ENCODE results near the gene HMMR. TPM values are rescaled to one million over a fixed set of nuclear protein-coding genes. Genes with fewer than 3 reads are reported as not detected.
"Not testable (repeated sequence)": the region's sequence is repeated elsewhere in the genome, so short reads cannot be mapped to it uniquely, and the experiment has no call there.

HMMR gene
- 10 to 100 TPM; 87.2 to 88.1 TPM for total RNA-seq

DNA sequence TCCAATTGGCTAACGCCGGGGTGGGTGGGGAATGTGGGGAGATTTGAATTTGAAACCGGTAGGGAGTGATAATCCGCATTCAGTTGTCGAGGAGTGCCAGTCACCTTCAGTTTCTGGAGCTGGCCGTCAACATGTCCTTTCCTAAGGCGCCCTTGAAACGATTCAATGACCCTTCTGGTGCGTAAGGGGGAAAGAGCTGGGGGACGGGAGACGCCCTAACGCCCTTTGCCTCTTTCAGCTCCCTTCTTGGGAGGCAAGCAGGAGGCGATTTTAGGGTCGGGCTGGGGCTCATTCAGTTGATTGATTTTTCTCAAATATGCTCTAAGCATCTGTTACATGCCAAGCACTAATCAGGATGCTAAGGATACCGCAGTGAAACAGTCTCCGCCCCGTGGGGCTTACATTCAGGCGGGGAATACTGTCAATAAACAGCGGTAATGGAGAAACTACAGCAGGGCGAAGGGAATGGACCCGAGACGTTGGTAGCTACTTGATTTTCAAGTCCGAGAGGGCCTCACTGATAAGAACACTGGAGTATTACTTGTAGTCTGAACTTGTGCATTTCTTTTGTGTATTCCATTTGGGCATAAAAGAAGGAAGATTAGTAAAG is at the start of gene HMMR:
Gene HMMR (plus strand): TSS at position 71 of the 610 bp plus-strand sequence. CDS start 61 bp downstream, at position 132.
- DNase-seq (no peak), ATAC-seq (replicated peaks in 1 of 2) (no peak)
- Mint-ChIP-seq H3K4me1 (ENCODE audit: low read depth) (peaks cover 46% of the 10 kb centered on the region), H3K27me3 (ENCODE audit: low read depth) (no peaks in the 10 kb centered on the region), H3K27ac (peak within 1 kb of the TSS; percentile 100), H3K36me3 (ENCODE audit: insufficient read depth in 2 of 2) (peaks cover 17 to 32% of the 10 kb centered on the region in 2 donors), H3K9me3 (no peaks in the 10 kb centered on the region), H3K4me3 (peak within 1 kb of the TSS; percentile 85 to 97)

GRCh38 chr5:163415673-163416072 is 44.8 kb upstream of the HMMR start:
- not testable (repeated sequence) for H3K36me3 Mint-ChIP-seq (ENCODE audit: insufficient read depth in 2 of 2); DNase-seq; H3K4me1 Mint-ChIP-seq (ENCODE audit: low read depth); H3K4me3 Mint-ChIP-seq; H3K9me3 Mint-ChIP-seq; ATAC-seq (replicated peaks in 1 of 2); H3K27ac Mint-ChIP-seq
- peaks cover 31% of the 10 kb centered on the region for H3K27me3 Mint-ChIP-seq (ENCODE audit: low read depth)

GRCh38 chr5:163424836-163425235 is 35.6 kb upstream of the HMMR start:
- H3K27ac Mint-ChIP-seq: no peak overlapping the region
- peaks cover 7% of the 10 kb centered on the region for H3K4me1 Mint-ChIP-seq (ENCODE audit: low read depth)
- no peaks in the 10 kb centered on the region for H3K27me3 Mint-ChIP-seq (ENCODE audit: low read depth)
- no peak for DNase-seq
- ATAC-seq (replicated peaks in 1 of 2): no peak
- no peak overlapping the region for H3K4me3 Mint-ChIP-seq
- no peaks in the 10 kb centered on the region for H3K9me3 Mint-ChIP-seq
- H3K36me3 Mint-ChIP-seq (ENCODE audit: insufficient read depth in 2 of 2): no peaks in the 10 kb centered on the region

- H3K27me3 Mint-ChIP-seq (ENCODE audit: low read depth); DNase-seq; ATAC-seq (replicated peaks in 1 of 2); H3K9me3 Mint-ChIP-seq; H3K36me3 Mint-ChIP-seq (ENCODE audit: insufficient read depth in 2 of 2); H3K4me1 Mint-ChIP-seq (ENCODE audit: low read depth): not testable (repeated sequence)
- Mint-ChIP-seq H3K27ac (peak overlapping the region; percentile 67), H3K4me3 (peak overlapping the region in 1 of 2 donors; percentile 8)
Measured at GRCh38 chr5:163426128-163426527, 34.3 kb upstream of the HMMR start.

GRCh38 chr5:163432544-163432943 is 27.9 kb upstream of the HMMR start:
- H3K36me3 Mint-ChIP-seq (ENCODE audit: insufficient read depth in 2 of 2): no peaks in the 10 kb centered on the region
- H3K4me1 Mint-ChIP-seq (ENCODE audit: low read depth): peaks cover 17% of the 10 kb centered on the region
- H3K4me3 Mint-ChIP-seq: no peak overlapping the region
- DNase-seq (no peak), ATAC-seq (replicated peaks in 1 of 2) (no peak)
- no peak overlapping the region for H3K27ac Mint-ChIP-seq
- no peaks in the 10 kb centered on the region for H3K9me3 Mint-ChIP-seq
- no peaks in the 10 kb centered on the region for H3K27me3 Mint-ChIP-seq (ENCODE audit: low read depth)

- H3K36me3 Mint-ChIP-seq (ENCODE audit: insufficient read depth in 2 of 2): peaks cover 1 to 2% of the 10 kb centered on the region in 2 donors
- peak overlapping the region in 1 of 2 donors; percentile 19 for H3K4me3 Mint-ChIP-seq
- H3K27me3 Mint-ChIP-seq (ENCODE audit: low read depth): no peaks in the 10 kb centered on the region
- no peak for DNase-seq
- no peak for ATAC-seq (replicated peaks in 1 of 2)
- H3K4me1 Mint-ChIP-seq (ENCODE audit: low read depth): peaks cover 19% of the 10 kb centered on the region
- no peak overlapping the region for H3K27ac Mint-ChIP-seq
- no peaks in the 10 kb centered on the region for H3K9me3 Mint-ChIP-seq
Measured at GRCh38 chr5:163433271-163433670, 27.2 kb upstream of the HMMR start.

- peaks cover 31% of the 10 kb centered on the region for H3K4me1 Mint-ChIP-seq (ENCODE audit: low read depth)
- no peaks in the 10 kb centered on the region for H3K27me3 Mint-ChIP-seq (ENCODE audit: low read depth)
- H3K27ac Mint-ChIP-seq: peak overlapping the region; percentile 69
- DNase-seq: peak in 1 of 2 donors; percentile 27
- peaks cover 2 to 3% of the 10 kb centered on the region in 2 donors for H3K36me3 Mint-ChIP-seq (ENCODE audit: insufficient read depth in 2 of 2)
- no peak for ATAC-seq (replicated peaks in 1 of 2)
- H3K9me3 Mint-ChIP-seq: no peaks in the 10 kb centered on the region
- H3K4me3 Mint-ChIP-seq: peak overlapping the region in 1 of 2 donors; percentile 75
Measured at GRCh38 chr5:163434401-163434866, 26.0 kb upstream of the HMMR start.

GRCh38 chr5:163436515-163436914 is 23.9 kb upstream of the HMMR start:
- Mint-ChIP-seq H3K36me3 (ENCODE audit: insufficient read depth in 2 of 2) (peaks cover 5 to 12% of the 10 kb centered on the region in 2 donors), H3K9me3 (no peaks in the 10 kb centered on the region), H3K27me3 (ENCODE audit: low read depth) (no peaks in the 10 kb centered on the region), H3K4me1 (ENCODE audit: low read depth) (peaks cover 47% of the 10 kb centered on the region), H3K27ac (peak overlapping the region; percentile 97), H3K4me3 (peak overlapping the region; percentile 88 to 90)
- no peak for ATAC-seq (replicated peaks in 1 of 2)
- no peak for DNase-seq

GRCh38 chr5:163437011-163437308 is 23.5 kb upstream of the HMMR start:
- H3K4me1 Mint-ChIP-seq (ENCODE audit: low read depth): peaks cover 47% of the 10 kb centered on the region
- H3K36me3 Mint-ChIP-seq (ENCODE audit: insufficient read depth in 2 of 2): peaks cover 5 to 12% of the 10 kb centered on the region in 2 donors
- ATAC-seq (replicated peaks in 1 of 2) (no peak), DNase-seq (no peak)
- H3K4me3 Mint-ChIP-seq: peak overlapping the region; percentile 88 to 90
- H3K9me3 Mint-ChIP-seq: no peaks in the 10 kb centered on the region
- no peaks in the 10 kb centered on the region for H3K27me3 Mint-ChIP-seq (ENCODE audit: low read depth)
- peak overlapping the region; percentile 97 for H3K27ac Mint-ChIP-seq

- DNase-seq: peak; percentile 91 to 93
- H3K4me1 Mint-ChIP-seq (ENCODE audit: low read depth): peaks cover 47% of the 10 kb centered on the region
- H3K36me3 Mint-ChIP-seq (ENCODE audit: insufficient read depth in 2 of 2): peaks cover 5 to 15% of the 10 kb centered on the region in 2 donors
- ATAC-seq (replicated peaks in 1 of 2): peak; percentile 91 to 96
- peak within 1 kb of the TSS; percentile 88 to 90 for H3K4me3 Mint-ChIP-seq
- H3K9me3 Mint-ChIP-seq: no peaks in the 10 kb centered on the region
- H3K27me3 Mint-ChIP-seq (ENCODE audit: low read depth): no peaks in the 10 kb centered on the region
- H3K27ac Mint-ChIP-seq: peak within 1 kb of the TSS; percentile 97
Measured at GRCh38 chr5:163437309-163438182, 22.9 kb upstream of the HMMR start, which contains the start of gene CCNG1. Gene CCNG1 (plus strand): TSS chr5:163437595. CDS start chr5:163439257, 1,662 bp downstream.

- ATAC-seq (replicated peaks in 1 of 2) (peak in 1 of 2 donors; percentile 40), DNase-seq (peak in 1 of 2 donors; percentile 19)
- Mint-ChIP-seq H3K4me3 (peak overlapping the region; percentile 88 to 90), H3K27ac (peak overlapping the region; percentile 96), H3K27me3 (ENCODE audit: low read depth) (no peaks in the 10 kb centered on the region), H3K4me1 (ENCODE audit: low read depth) (peaks cover 47% of the 10 kb centered on the region), H3K36me3 (ENCODE audit: insufficient read depth in 2 of 2) (peaks cover 5 to 19% of the 10 kb centered on the region in 2 donors), H3K9me3 (no peaks in the 10 kb centered on the region)
Measured at GRCh38 chr5:163439092-163439425, 21.4 kb upstream of the HMMR start.

GRCh38 chr5:163440954-163441353 is 19.5 kb upstream of the HMMR start:
- Mint-ChIP-seq H3K4me1 (ENCODE audit: low read depth) (peaks cover 40% of the 10 kb centered on the region), H3K27me3 (ENCODE audit: low read depth) (no peaks in the 10 kb centered on the region), H3K9me3 (no peaks in the 10 kb centered on the region), H3K36me3 (ENCODE audit: insufficient read depth in 2 of 2) (peaks cover 5 to 22% of the 10 kb centered on the region in 2 donors), H3K27ac (peak overlapping the region; percentile 79), H3K4me3 (peak overlapping the region in 1 of 2 donors; percentile 83)
- DNase-seq (no peak), ATAC-seq (replicated peaks in 1 of 2) (no peak)

- Mint-ChIP-seq H3K27me3 (ENCODE audit: low read depth) (no peaks in the 10 kb centered on the region), H3K9me3 (no peaks in the 10 kb centered on the region), H3K4me3 (no peak overlapping the region), H3K36me3 (ENCODE audit: insufficient read depth in 2 of 2) (peaks cover 12 to 46% of the 10 kb centered on the region in 2 donors), H3K27ac (no peak overlapping the region), H3K4me1 (ENCODE audit: low read depth) (peaks cover 16% of the 10 kb centered on the region)
- no peak for DNase-seq
- no peak for ATAC-seq (replicated peaks in 1 of 2)
Measured at GRCh38 chr5:163444526-163444925, 15.9 kb upstream of the HMMR start.

Measured in activated T-cell treated with anti-CD3 and anti-CD28 coated beads, Interleukin-2, amount 50 U/mL, for 72 hours (primary cell).